Measurements from ENCODE around the gene COL4A6.

Gene COL4A6

GRCh38 chrX:108341947-108342346, 96.3 kb downstream of the COL4A6 start:
- no peak overlapping the region for H3K4me2 ChIP-seq (ENCODE audit: low read length, poor library complexity, severe bottlenecking)
- no peak overlapping the region for H3K18ac ChIP-seq (ENCODE audit: low read depth in 1 of 2, low read length in 2 of 2)
- no peak overlapping the region for H3K14ac ChIP-seq (ENCODE audit: low read length in 2 of 2)
- no peaks in the 10 kb centered on the region for H3K36me3 ChIP-seq (ENCODE audit: control insufficient read depth in 1 of 2, insufficient read depth in 2 of 2, low read depth in 1 of 2, low read length in 2 of 2)
- H3K27ac ChIP-seq (ENCODE audit: low read length, poor library complexity, severe bottlenecking) = no peak overlapping the region
- WGBS = 79% methylated on average over 1 of the region's 1 CpG
- peaks cover 0 to 14% of the 10 kb centered on the region in 2 experiments for H3K27me3 ChIP-seq (ENCODE audit: control insufficient read depth in 1 of 2, insufficient read depth in 1 of 2, low read length in 2 of 2)
- DNase-seq = no peak
- H2AFZ ChIP-seq (ENCODE audit: low read depth, low read length) = no peak overlapping the region
- H2AK5ac ChIP-seq (ENCODE audit: low read length, severe bottlenecking) = no peak overlapping the region
- no peak overlapping the region for H2BK15ac ChIP-seq (ENCODE audit: low read depth, poor library complexity, severe bottlenecking)
- H3K4ac ChIP-seq (ENCODE audit: low read depth in 1 of 2, low read length in 2 of 2) = no peak overlapping the region
- no peak overlapping the region for H4K8ac ChIP-seq (ENCODE audit: low read length)
- no peak overlapping the region for H2BK5ac ChIP-seq (ENCODE audit: low read depth, low read length, poor library complexity, severe bottlenecking)
- no peaks in the 10 kb centered on the region for H3K4me1 ChIP-seq (ENCODE audit: control insufficient read depth, insufficient read depth, low read depth, low read length)
- no peak overlapping the region for H3K23ac ChIP-seq (ENCODE audit: low read length in 2 of 2)
- H2BK12ac ChIP-seq (ENCODE audit: low read length in 2 of 2) = no peak overlapping the region
- no peak overlapping the region for H4K91ac ChIP-seq (ENCODE audit: low read length)
- no peaks in the 10 kb centered on the region for H3K9me3 ChIP-seq (ENCODE audit: control insufficient read depth, low read length)
- H3K79me1 ChIP-seq (replicated peaks; ENCODE audit: low read length, poor library complexity, severe bottlenecking) = no peaks in the 10 kb centered on the region
- no peak overlapping the region for H3K4me3 ChIP-seq (ENCODE audit: insufficient read depth in 1 of 2, low read depth in 1 of 2, low read length in 2 of 2)
- H3K9ac ChIP-seq (ENCODE audit: low read length) = no peak overlapping the region
- no peak overlapping the region for H2BK120ac ChIP-seq (ENCODE audit: low read depth, low read length)

GRCh38 chrX:108332281-108332680, 105.9 kb downstream of the COL4A6 start:
- Histone ChIP-seq H2AFZ (ENCODE audit: low read depth, low read length) (no peak overlapping the region), H2BK15ac (ENCODE audit: low read depth, poor library complexity, severe bottlenecking) (no peak overlapping the region), H3K79me1 (replicated peaks; ENCODE audit: low read length, poor library complexity, severe bottlenecking) (no peaks in the 10 kb centered on the region), H2BK120ac (ENCODE audit: low read depth, low read length) (no peak overlapping the region), H2BK12ac (ENCODE audit: low read length in 2 of 2) (no peak overlapping the region), H3K4me2 (ENCODE audit: low read length, poor library complexity, severe bottlenecking) (no peak overlapping the region), H3K4me1 (ENCODE audit: control insufficient read depth, insufficient read depth, low read depth, low read length) (no peaks in the 10 kb centered on the region), H3K23ac (ENCODE audit: low read length in 2 of 2) (no peak overlapping the region), H4K8ac (ENCODE audit: low read length) (no peak overlapping the region), H3K9me3 (ENCODE audit: control insufficient read depth, low read length) (no peaks in the 10 kb centered on the region), H3K14ac (ENCODE audit: low read length in 2 of 2) (no peak overlapping the region), H3K9ac (ENCODE audit: low read length) (no peak overlapping the region), H2AK5ac (ENCODE audit: low read length, severe bottlenecking) (no peak overlapping the region), H3K27me3 (ENCODE audit: control insufficient read depth in 1 of 2, insufficient read depth in 1 of 2, low read length in 2 of 2) (peaks cover 0 to 24% of the 10 kb centered on the region in 2 experiments), H3K36me3 (ENCODE audit: control insufficient read depth in 1 of 2, insufficient read depth in 2 of 2, low read depth in 1 of 2, low read length in 2 of 2) (no peaks in the 10 kb centered on the region), H2BK5ac (ENCODE audit: low read depth, low read length, poor library complexity, severe bottlenecking) (no peak overlapping the region), H4K91ac (ENCODE audit: low read length) (no peak overlapping the region), H3K4ac (ENCODE audit: low read depth in 1 of 2, low read length in 2 of 2) (no peak overlapping the region), H3K18ac (ENCODE audit: low read depth in 1 of 2, low read length in 2 of 2) (no peak overlapping the region), H3K27ac (ENCODE audit: low read length, poor library complexity, severe bottlenecking) (no peak overlapping the region), H3K4me3 (ENCODE audit: insufficient read depth in 1 of 2, low read depth in 1 of 2, low read length in 2 of 2) (no peak overlapping the region)
- WGBS = no CpG with 5 or more reads among the region's 1 CpG
- no peak for DNase-seq

GRCh38 chrX:108331126-108331909, 106.9 kb downstream of the COL4A6 start:
- Histone ChIP-seq H4K91ac (ENCODE audit: low read length) (no peak overlapping the region), H2BK15ac (ENCODE audit: low read depth, poor library complexity, severe bottlenecking) (no peak overlapping the region), H3K14ac (ENCODE audit: low read length in 2 of 2) (no peak overlapping the region), H2AK5ac (ENCODE audit: low read length, severe bottlenecking) (no peak overlapping the region), H3K79me1 (replicated peaks; ENCODE audit: low read length, poor library complexity, severe bottlenecking) (no peaks in the 10 kb centered on the region), H3K9me3 (ENCODE audit: control insufficient read depth, low read length) (no peaks in the 10 kb centered on the region), H3K4ac (ENCODE audit: low read depth in 1 of 2, low read length in 2 of 2) (no peak overlapping the region), H2BK120ac (ENCODE audit: low read depth, low read length) (no peak overlapping the region), H2BK5ac (ENCODE audit: low read depth, low read length, poor library complexity, severe bottlenecking) (no peak overlapping the region), H2BK12ac (ENCODE audit: low read length in 2 of 2) (no peak overlapping the region), H3K4me1 (ENCODE audit: control insufficient read depth, insufficient read depth, low read depth, low read length) (no peaks in the 10 kb centered on the region), H3K4me2 (ENCODE audit: low read length, poor library complexity, severe bottlenecking) (no peak overlapping the region), H3K23ac (ENCODE audit: low read length in 2 of 2) (no peak overlapping the region), H3K36me3 (ENCODE audit: control insufficient read depth in 1 of 2, insufficient read depth in 2 of 2, low read depth in 1 of 2, low read length in 2 of 2) (no peaks in the 10 kb centered on the region), H4K8ac (ENCODE audit: low read length) (no peak overlapping the region), H3K27ac (ENCODE audit: low read length, poor library complexity, severe bottlenecking) (no peak overlapping the region), H3K27me3 (ENCODE audit: control insufficient read depth in 1 of 2, insufficient read depth in 1 of 2, low read length in 2 of 2) (peaks cover 0 to 24% of the 10 kb centered on the region in 2 experiments), H2AFZ (ENCODE audit: low read depth, low read length) (no peak overlapping the region), H3K18ac (ENCODE audit: low read depth in 1 of 2, low read length in 2 of 2) (no peak overlapping the region), H3K9ac (ENCODE audit: low read length) (no peak overlapping the region), H3K4me3 (ENCODE audit: insufficient read depth in 1 of 2, low read depth in 1 of 2, low read length in 2 of 2) (no peak overlapping the region)
- no peak for DNase-seq
- WGBS = 94% methylated on average over 3 of the region's 7 CpGs

- Histone ChIP-seq H3K4ac (ENCODE audit: low read depth in 1 of 2, low read length in 2 of 2) (no peak overlapping the region), H4K91ac (ENCODE audit: low read length) (no peak overlapping the region), H3K36me3 (ENCODE audit: control insufficient read depth in 1 of 2, insufficient read depth in 2 of 2, low read depth in 1 of 2, low read length in 2 of 2) (no peaks in the 10 kb centered on the region), H3K14ac (ENCODE audit: low read length in 2 of 2) (no peak overlapping the region), H3K4me3 (ENCODE audit: insufficient read depth in 1 of 2, low read depth in 1 of 2, low read length in 2 of 2) (no peak overlapping the region), H2BK5ac (ENCODE audit: low read depth, low read length, poor library complexity, severe bottlenecking) (no peak overlapping the region), H3K27me3 (ENCODE audit: control insufficient read depth in 1 of 2, insufficient read depth in 1 of 2, low read length in 2 of 2) (peaks cover 0 to 22% of the 10 kb centered on the region in 2 experiments), H2BK120ac (ENCODE audit: low read depth, low read length) (no peak overlapping the region), H3K9ac (ENCODE audit: low read length) (no peak overlapping the region), H3K18ac (ENCODE audit: low read depth in 1 of 2, low read length in 2 of 2) (no peak overlapping the region), H3K9me3 (ENCODE audit: control insufficient read depth, low read length) (no peaks in the 10 kb centered on the region), H2AK5ac (ENCODE audit: low read length, severe bottlenecking) (no peak overlapping the region), H3K4me1 (ENCODE audit: control insufficient read depth, insufficient read depth, low read depth, low read length) (no peaks in the 10 kb centered on the region), H2BK12ac (ENCODE audit: low read length in 2 of 2) (no peak overlapping the region), H4K8ac (ENCODE audit: low read length) (no peak overlapping the region), H2BK15ac (ENCODE audit: low read depth, poor library complexity, severe bottlenecking) (no peak overlapping the region), H2AFZ (ENCODE audit: low read depth, low read length) (no peak overlapping the region), H3K4me2 (ENCODE audit: low read length, poor library complexity, severe bottlenecking) (no peak overlapping the region), H3K27ac (ENCODE audit: low read length, poor library complexity, severe bottlenecking) (no peak overlapping the region), H3K23ac (ENCODE audit: low read length in 2 of 2) (no peak overlapping the region), H3K79me1 (replicated peaks; ENCODE audit: low read length, poor library complexity, severe bottlenecking) (no peaks in the 10 kb centered on the region)
- peak; percentile 30 for DNase-seq
- 67% methylated on average over 3 of the region's 5 CpGs for WGBS
Observed at GRCh38 chrX:108323751-108324150, 114.5 kb downstream of the COL4A6 start.
